Measurements from ENCODE around the gene NEAT1. TPM values are rescaled to one million over a fixed set of nuclear protein-coding genes. Genes with fewer than 3 reads are reported as not detected.

The NEAT1 gene
- total RNA-seq, 1 experiment from 2014 or later = 564 TPM

DNA sequence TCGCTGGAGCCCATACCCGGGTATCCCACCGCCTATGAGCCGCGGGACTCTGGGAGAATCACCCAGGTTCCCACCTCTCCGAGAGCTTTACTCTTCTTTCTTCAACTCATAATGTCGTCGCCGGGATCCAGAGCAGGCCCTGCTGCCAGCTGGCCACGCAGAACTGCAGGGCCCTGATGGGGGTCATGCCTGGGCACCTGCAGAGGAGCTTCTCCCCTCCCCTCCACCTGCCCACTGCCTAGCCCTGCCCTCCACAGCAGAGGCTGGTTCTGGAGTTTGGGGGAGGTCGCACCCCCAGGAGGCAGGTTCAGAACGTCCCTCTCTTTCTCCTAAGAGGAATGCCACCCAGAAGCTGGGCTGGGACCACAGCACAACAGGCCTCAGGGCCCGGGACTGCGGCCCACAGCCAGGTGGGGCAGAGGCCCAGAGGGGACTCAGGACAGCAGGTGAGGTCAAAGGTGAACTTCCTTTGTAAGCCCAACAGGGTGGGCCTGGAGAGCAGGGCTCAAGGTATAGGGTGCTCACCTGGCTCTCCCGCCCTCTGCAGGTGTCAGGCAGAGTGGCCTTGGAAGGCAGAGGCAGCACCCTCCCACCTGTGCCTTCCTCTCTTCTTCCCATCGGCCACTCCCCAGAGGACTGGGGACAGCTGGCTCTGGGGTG lies 42.0 kb upstream of the NEAT1 start:
- peak overlapping the region; percentile 99 for H3K27ac ChIP-seq (ENCODE audit: low read depth, low read length)
- ChIA-PET RAD21 (ENCODE audit: low non-redundant PET in 1 of 2, low total read pairs in 2 of 2, uncharacterized antibody in 2 of 2, unreplicated experiment in 2 of 2) (no interaction called here), POLR2A (interaction anchor here (1.3 to 2.5 kb wide), 5 partner anchors 10 to 127 kb away, joined by 3 to 20 read pairs (median 3); partner anchors contain the start of genes MALAT1 and NEAT1), CTCF (no interaction called here)
- H3K4me2 ChIP-seq (ENCODE audit: low read length) = peak overlapping the region; percentile 85
- no peaks in the 10 kb centered on the region for H3K79me2 ChIP-seq (ENCODE audit: insufficient read depth, low read length)
- no peaks in the 10 kb centered on the region for H3K27me3 ChIP-seq (ENCODE audit: insufficient read depth, low read length)
- TF ChIP-seq, protein P1, sequence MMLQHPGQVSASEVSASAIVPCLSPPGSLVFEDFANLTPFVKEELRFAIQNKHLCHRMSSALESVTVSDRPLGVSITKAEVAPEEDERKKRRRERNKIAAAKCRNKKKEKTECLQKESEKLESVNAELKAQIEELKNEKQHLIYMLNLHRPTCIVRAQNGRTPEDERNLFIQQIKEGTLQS (IDR thresholded peaks at IDR 0.05) = no peak
- no peak for TF ChIP-seq RAD21 (IDR thresholded peaks at IDR 0.05; ENCODE audit: low read depth)
- TF ChIP-seq, protein P2, sequence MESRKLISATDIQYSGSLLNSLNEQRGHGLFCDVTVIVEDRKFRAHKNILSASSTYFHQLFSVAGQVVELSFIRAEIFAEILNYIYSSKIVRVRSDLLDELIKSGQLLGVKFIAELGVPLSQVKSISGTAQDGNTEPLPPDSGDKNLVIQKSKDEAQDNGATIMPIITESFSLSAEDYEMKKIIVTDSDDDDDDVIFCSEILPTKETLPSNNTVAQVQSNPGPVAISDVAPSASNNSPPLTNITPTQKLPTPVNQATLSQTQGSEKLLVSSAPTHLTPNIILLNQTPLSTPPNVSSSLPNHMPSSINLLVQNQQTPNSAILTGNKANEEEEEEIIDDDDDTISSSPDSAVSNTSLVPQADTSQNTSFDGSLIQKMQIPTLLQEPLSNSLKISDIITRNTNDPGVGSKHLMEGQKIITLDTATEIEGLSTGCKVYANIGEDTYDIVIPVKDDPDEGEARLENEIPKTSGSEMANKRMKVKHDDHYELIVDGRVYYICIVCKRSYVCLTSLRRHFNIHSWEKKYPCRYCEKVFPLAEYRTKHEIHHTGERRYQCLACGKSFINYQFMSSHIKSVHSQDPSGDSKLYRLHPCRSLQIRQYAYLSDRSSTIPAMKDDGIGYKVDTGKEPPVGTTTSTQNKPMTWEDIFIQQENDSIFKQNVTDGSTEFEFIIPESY (IDR thresholded peaks at IDR 0.05; ENCODE audit: extremely low read depth, insufficient replicate concordance, low read length) = no peak
- peaks cover 50 to 59% of the 10 kb centered on the region in 2 experiments for H3K4me1 ChIP-seq (ENCODE audit: control insufficient read depth in 1 of 2, insufficient read depth in 2 of 2, low read length in 2 of 2)
- H3K9ac ChIP-seq (ENCODE audit: low read length) = peak overlapping the region; percentile 70; the same call in 1 of the 2 replicates
- intact Hi-C loops (cut with micrococcal nuclease) = loop anchor here (5.0 kb wide), 2 partner anchors 127 to 192 kb away; partner anchors contain the start of genes FAM89B and ZNRD2
- H3K9me2 ChIP-seq (ENCODE audit: insufficient read depth) = no peaks in the 10 kb centered on the region
- H3K4me3 ChIP-seq (replicated peaks in 1 of 2; ENCODE audit: low read depth in 1 of 2, low read length in 2 of 2) = peak overlapping the region in 1 of 2 experiments; percentile 55; a peak in 2 of 4 replicates
- no peaks in the 10 kb centered on the region for H4K20me1 ChIP-seq (ENCODE audit: insufficient read depth)
- H2AFZ ChIP-seq (ENCODE audit: low read depth, low read length, poor library complexity, severe bottlenecking) = no peak overlapping the region
- H3K36me3 ChIP-seq (ENCODE audit: control insufficient read depth in 1 of 2, insufficient read depth in 2 of 2, low read length in 2 of 2) = no peaks in the 10 kb centered on the region
- no peak for DNase-seq (ENCODE audit: low read depth, low spot score)
- ATAC-seq = no peak
- no TSS peak for BruUV-seq (replicated peaks)
- no peaks in the 10 kb centered on the region for H3K9me3 ChIP-seq (ENCODE audit: control insufficient read depth in 1 of 2, insufficient read depth in 1 of 2, low read depth in 1 of 2, low read length in 2 of 2)

DNA sequence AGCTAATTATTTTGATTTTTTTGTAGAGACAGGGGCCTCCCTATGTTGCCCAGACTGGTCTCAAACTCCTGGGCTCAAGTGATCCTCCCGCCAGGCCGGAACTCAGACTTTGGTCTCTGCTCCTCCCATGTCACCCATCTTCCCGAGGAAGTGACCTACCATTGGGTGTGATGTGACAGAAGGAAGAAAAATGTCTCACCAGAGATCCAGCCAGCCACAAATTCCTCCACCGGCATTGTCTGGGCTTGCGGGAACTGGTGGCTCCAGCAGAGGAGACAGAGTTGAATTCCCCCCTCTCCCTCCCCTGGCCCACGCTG lies 40.9 kb upstream of the NEAT1 start:
- peak; percentile 52 for ATAC-seq
- BruUV-seq (replicated peaks) = no TSS peak

More for the DNA sequence above, 40.9 kb upstream of the NEAT1 start:
- H3K27me3 ChIP-seq (ENCODE audit: insufficient read depth, low read length) = no peaks in the 10 kb centered on the region
- CTCF ChIA-PET = interaction anchor here (0.6 to 1.3 kb wide), 5 partner anchors 49 to 128 kb away, joined by 3 to 8 read pairs (median 5); no protein-coding TSS in a partner anchor
- intact Hi-C loops (cut with micrococcal nuclease) = loop anchor here (1.0 to 5.0 kb wide), 5 partner anchors 15 to 191 kb away; partner anchors contain the start of genes FAM89B and ZNRD2
- no peaks in the 10 kb centered on the region for H4K20me1 ChIP-seq (ENCODE audit: insufficient read depth)
- peak overlapping the region; percentile 99 for H3K27ac ChIP-seq (ENCODE audit: low read depth, low read length)
- peak overlapping the region; percentile 85 for H3K4me2 ChIP-seq (ENCODE audit: low read length)
- H3K9me2 ChIP-seq (ENCODE audit: insufficient read depth) = no peaks in the 10 kb centered on the region
- H3K9ac ChIP-seq (ENCODE audit: low read length) = peak overlapping the region; percentile 70
- no peaks in the 10 kb centered on the region for H3K36me3 ChIP-seq (ENCODE audit: control insufficient read depth in 1 of 2, insufficient read depth in 2 of 2, low read length in 2 of 2)
- peak overlapping the region; percentile 31 for H2AFZ ChIP-seq (ENCODE audit: low read depth, low read length, poor library complexity, severe bottlenecking)
- POLR2A ChIA-PET = interaction anchor here (0.8 to 2.9 kb wide), 11 partner anchors 9 to 126 kb away, joined by 3 to 20 read pairs (median 4); partner anchors contain the start of genes MALAT1 and NEAT1
- DNase-seq (ENCODE audit: low read depth, low spot score) = peak; percentile 65
- RAD21 ChIA-PET (ENCODE audit: low non-redundant PET in 1 of 2, low total read pairs in 2 of 2, uncharacterized antibody in 2 of 2, unreplicated experiment in 2 of 2) = no interaction called here
- peaks cover 2% of the 10 kb centered on the region; the same call in 1 of the 2 replicates for H3K79me2 ChIP-seq (ENCODE audit: insufficient read depth, low read length)
- peak overlapping the region; percentile 46 to 55 for H3K4me3 ChIP-seq (replicated peaks in 1 of 2; ENCODE audit: low read depth in 1 of 2, low read length in 2 of 2)
- TF ChIP-seq SIN3A (IDR thresholded peaks at IDR 0.05; ENCODE audit: low read depth) = no peak
- TF ChIP-seq CEBPB (IDR thresholded peaks at IDR 0.05; ENCODE audit: low read depth) = no peak
- TF ChIP-seq POLR2AphosphoS5 (IDR thresholded peaks at IDR 0.05; ENCODE audit: low read depth, low read length) = no peak
- TF ChIP-seq EGR1 (IDR thresholded peaks at IDR 0.05; ENCODE audit: low read depth) = no peak
- no peak for TF ChIP-seq RAD21 (IDR thresholded peaks at IDR 0.05; ENCODE audit: low read depth)
- no peak for TF ChIP-seq TCF7L2 (IDR thresholded peaks at IDR 0.05; ENCODE audit: borderline replicate concordance, extremely low read depth, insufficient read depth, insufficient read length)
- TF ChIP-seq SRF (IDR thresholded peaks at IDR 0.05; ENCODE audit: low read depth) = no peak
- no peak for TF ChIP-seq CBX3 (IDR thresholded peaks at IDR 0.05; ENCODE audit: low read depth)
- TF ChIP-seq, protein P3, sequence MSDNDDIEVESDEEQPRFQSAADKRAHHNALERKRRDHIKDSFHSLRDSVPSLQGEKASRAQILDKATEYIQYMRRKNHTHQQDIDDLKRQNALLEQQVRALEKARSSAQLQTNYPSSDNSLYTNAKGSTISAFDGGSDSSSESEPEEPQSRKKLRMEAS (IDR thresholded peaks at IDR 0.05) = no peak
- no peak for TF ChIP-seq FOSL1 (IDR thresholded peaks at IDR 0.05; ENCODE audit: low read depth)
- TF ChIP-seq, protein P1 (IDR thresholded peaks at IDR 0.05) = no peak
- TF ChIP-seq ZFX (IDR thresholded peaks at IDR 0.05) = no peak
- TF ChIP-seq ZNF274 (IDR thresholded peaks at IDR 0.05; ENCODE audit: low read depth, low read length) = no peak
- no peaks in the 10 kb centered on the region for H3K9me3 ChIP-seq (ENCODE audit: control insufficient read depth in 1 of 2, insufficient read depth in 1 of 2, low read depth in 1 of 2, low read length in 2 of 2)
- H3K4me1 ChIP-seq (ENCODE audit: control insufficient read depth in 1 of 2, insufficient read depth in 2 of 2, low read length in 2 of 2) = peaks cover 55 to 65% of the 10 kb centered on the region in 2 experiments
